Breast epithelium (tissue), 4 donors: ENCODE data around the gene HSD3B2. TPM values are rescaled to one million over a fixed set of nuclear protein-coding genes. Genes with fewer than 3 reads are reported as not detected.

Experiments used
- DNase-seq, 2 donors: peaks; one replicate each; pipeline ENCODE4 v3.0.0-alpha.2; 2019; ENCODE audit warnings: low spot score in 2 of 2
- H3K27ac ChIP-seq, 2 donors: fragments of 200-600 bp; sonication (generic) in 1 of 2; one replicate each; pipeline ENCODE4 v1.5.1; 2016 to 2019; ENCODE audit warnings: mild to moderate bottlenecking in 1 of 2
- H3K27me3 ChIP-seq, 2 donors: fragments of 200-600 bp; sonication (generic) in 1 of 2; one replicate each; pipeline versions ENCODE4 v1.5.1 to v1.6.0; 2017 to 2019; ENCODE audit warnings: control low read depth in 1 of 2, mild to moderate bottlenecking in 1 of 2
- H3K36me3 ChIP-seq: fragments of 200-600 bp; one replicate; pipeline ENCODE4 v1.5.1; 2019
- H3K4me1 ChIP-seq, 2 donors: fragments of 200-600 bp; sonication (generic); one replicate each; pipeline ENCODE4 v1.5.1; 2016 to 2019; ENCODE audit warnings: control low read depth in 1 of 2
- H3K4me3 ChIP-seq, 3 donors: fragments of 200-600 bp; sonication (generic); 1 replicate in 2 of 3; 2 replicates in 1 of 3; pipeline ENCODE4 v1.5.1; 2016 to 2019; ENCODE audit warnings: mild to moderate bottlenecking in 3 of 3, moderate library complexity in 2 of 3
- H3K9me3 ChIP-seq, 2 donors: fragments of 200-600 bp; sonication (generic) in 1 of 2; one replicate each; pipeline ENCODE4 v1.5.1; 2016 to 2019; ENCODE audit warnings: control low read depth in 1 of 2
- POLR2A ChIP-seq: fragments of 450-650 bp; IDR thresholded peaks from one replicate; pipeline ENCODE4 v1.6.1; 2016; ENCODE audit warnings: antibody characterized with exemption, mild to moderate bottlenecking, moderate library complexity
- POLR2AphosphoS5 ChIP-seq, 3 donors: sonication (generic); formaldehyde crosslinking; IDR thresholded peaks; one replicate each; pipeline ENCODE4 v1.6.1; 2017; ENCODE audit warnings: antibody characterized with exemption in 3 of 3
- intact Hi-C: fragments of 100-400 bp; cut with DNase I; formaldehyde crosslinking; loops from one replicate; pipeline ENCODE4 v1.15.1; 2023; ENCODE audit warnings: low total_unique reads
- total RNA-seq, 3 donors: library from RNA; depleted of rRNA; stranded (reverse); fragments of >200 nt; gene quantifications; one replicate each; pipeline ENCODE4 v1.1.0, GENCODE V29; 2016
- TF ChIP-seq, protein P1 (sequence below), 3 donors: fragments of 450-650 bp; IDR thresholded peaks; one replicate each; pipeline ENCODE4 v1.5.1; 2016 to 2017; ENCODE audit warnings: antibody characterized with exemption in 3 of 3, mild to moderate bottlenecking in 3 of 3, moderate library complexity in 3 of 3

Gene HSD3B2
- total RNA-seq, 3 donors from 2014 or later = not detected

DNA sequence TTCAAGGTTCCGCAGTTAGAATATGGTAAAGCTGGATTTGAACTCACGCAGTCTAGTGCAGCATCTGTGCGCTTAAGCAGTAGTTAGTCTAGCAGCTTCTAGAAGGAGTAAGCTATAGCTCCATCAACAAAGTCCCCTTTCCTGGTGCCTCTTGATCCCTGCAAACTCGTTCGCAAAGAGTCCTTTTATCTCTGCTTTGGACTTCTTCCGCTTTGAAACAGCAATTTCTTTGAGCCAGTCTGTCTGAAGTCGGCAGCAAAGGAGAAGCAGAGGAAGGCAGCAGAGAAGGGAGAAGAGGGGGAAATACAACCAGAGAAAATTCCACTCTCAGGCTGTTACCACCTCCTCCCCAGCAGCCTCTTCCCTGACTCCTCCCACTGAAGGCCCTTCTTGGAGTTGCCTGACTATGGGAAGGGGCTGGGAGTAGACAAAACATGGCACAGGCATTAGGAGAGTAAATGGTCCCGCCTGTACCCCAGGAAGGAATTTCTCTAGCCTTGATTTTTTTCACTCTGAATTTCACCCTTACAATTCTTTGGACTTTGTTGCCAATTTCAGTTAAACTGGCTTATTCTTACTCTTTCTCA is 25.9 kb downstream of the HSD3B2 start:
- Histone ChIP-seq H3K4me1 (no peaks in the 10 kb centered on the region), H3K27me3 (no peaks in the 10 kb centered on the region), H3K36me3 (no peaks in the 10 kb centered on the region), H3K4me3 (no peak overlapping the region), H3K27ac (no peak overlapping the region), H3K9me3 (no peaks in the 10 kb centered on the region)
- DNase-seq = no peak
- TF ChIP-seq, protein P1, sequence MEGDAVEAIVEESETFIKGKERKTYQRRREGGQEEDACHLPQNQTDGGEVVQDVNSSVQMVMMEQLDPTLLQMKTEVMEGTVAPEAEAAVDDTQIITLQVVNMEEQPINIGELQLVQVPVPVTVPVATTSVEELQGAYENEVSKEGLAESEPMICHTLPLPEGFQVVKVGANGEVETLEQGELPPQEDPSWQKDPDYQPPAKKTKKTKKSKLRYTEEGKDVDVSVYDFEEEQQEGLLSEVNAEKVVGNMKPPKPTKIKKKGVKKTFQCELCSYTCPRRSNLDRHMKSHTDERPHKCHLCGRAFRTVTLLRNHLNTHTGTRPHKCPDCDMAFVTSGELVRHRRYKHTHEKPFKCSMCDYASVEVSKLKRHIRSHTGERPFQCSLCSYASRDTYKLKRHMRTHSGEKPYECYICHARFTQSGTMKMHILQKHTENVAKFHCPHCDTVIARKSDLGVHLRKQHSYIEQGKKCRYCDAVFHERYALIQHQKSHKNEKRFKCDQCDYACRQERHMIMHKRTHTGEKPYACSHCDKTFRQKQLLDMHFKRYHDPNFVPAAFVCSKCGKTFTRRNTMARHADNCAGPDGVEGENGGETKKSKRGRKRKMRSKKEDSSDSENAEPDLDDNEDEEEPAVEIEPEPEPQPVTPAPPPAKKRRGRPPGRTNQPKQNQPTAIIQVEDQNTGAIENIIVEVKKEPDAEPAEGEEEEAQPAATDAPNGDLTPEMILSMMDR (IDR thresholded peaks at IDR 0.05) = no peak
- TF ChIP-seq POLR2AphosphoS5 (IDR thresholded peaks at IDR 0.05) (no peak), POLR2A (no peak)
- intact Hi-C loops = no loop called here

DNA sequence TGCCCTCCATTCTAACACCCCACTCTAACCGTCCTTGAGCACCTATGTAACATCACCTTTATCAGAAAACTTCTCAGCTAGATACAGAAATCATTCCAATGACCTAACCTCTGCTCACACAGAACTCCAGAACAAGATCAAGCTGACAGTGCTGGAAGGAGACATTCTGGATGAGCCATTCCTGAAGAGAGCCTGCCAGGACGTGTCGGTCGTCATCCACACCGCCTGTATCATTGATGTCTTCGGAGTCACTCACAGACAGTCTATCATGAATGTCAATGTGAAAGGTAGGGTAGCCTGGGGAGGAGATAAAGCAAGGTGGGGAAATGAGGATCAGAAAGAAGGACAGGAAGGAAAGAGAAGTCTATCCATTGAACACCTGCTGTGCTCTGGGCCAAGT is 27.8 kb downstream of the HSD3B2 start:
- no peaks in the 10 kb centered on the region for H3K9me3 ChIP-seq
- no peak overlapping the region for H3K27ac ChIP-seq

DNA sequence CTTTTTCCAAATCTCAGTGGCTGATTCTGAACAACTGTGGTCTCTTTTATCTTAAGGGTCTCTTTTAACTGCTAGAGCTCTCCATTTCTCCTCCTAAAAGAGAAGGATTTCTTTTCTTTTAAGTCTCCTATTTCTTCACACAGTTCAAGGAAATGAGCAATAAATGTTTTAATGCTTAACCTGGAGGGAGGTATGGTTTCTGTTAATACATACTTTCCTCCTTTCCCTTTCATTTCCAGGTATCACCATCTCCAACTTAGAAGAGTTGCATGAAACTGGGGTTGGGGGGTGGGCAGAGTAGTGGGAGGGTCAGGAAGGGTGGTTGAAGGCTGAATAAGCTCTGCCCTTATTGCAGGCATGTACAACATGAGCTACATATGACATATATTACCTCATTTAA is 31.4 kb downstream of the HSD3B2 start:
- no peaks in the 10 kb centered on the region for H3K36me3 ChIP-seq
- intact Hi-C loops = no loop called here
- no peak overlapping the region for H3K4me3 ChIP-seq
- H3K27ac ChIP-seq = no peak overlapping the region
- TF ChIP-seq POLR2AphosphoS5 (IDR thresholded peaks at IDR 0.05) = no peak
- TF ChIP-seq, protein P1 (IDR thresholded peaks at IDR 0.05) = no peak
- TF ChIP-seq POLR2A = no peak
- no peaks in the 10 kb centered on the region for H3K4me1 ChIP-seq
- H3K27me3 ChIP-seq = no peaks in the 10 kb centered on the region
- H3K9me3 ChIP-seq = no peaks in the 10 kb centered on the region
- no peak for DNase-seq

More for the DNA sequence above, 27.8 kb downstream of the HSD3B2 start:
- no peak overlapping the region for H3K4me3 ChIP-seq
- no peak for DNase-seq
- H3K4me1 ChIP-seq = no peaks in the 10 kb centered on the region
- TF ChIP-seq, protein P1 (IDR thresholded peaks at IDR 0.05) = no peak
- TF ChIP-seq POLR2A (no peak), POLR2AphosphoS5 (IDR thresholded peaks at IDR 0.05) (no peak)
- H3K27me3 ChIP-seq = no peaks in the 10 kb centered on the region
- intact Hi-C loops = no loop called here
- H3K36me3 ChIP-seq = no peaks in the 10 kb centered on the region

DNA sequence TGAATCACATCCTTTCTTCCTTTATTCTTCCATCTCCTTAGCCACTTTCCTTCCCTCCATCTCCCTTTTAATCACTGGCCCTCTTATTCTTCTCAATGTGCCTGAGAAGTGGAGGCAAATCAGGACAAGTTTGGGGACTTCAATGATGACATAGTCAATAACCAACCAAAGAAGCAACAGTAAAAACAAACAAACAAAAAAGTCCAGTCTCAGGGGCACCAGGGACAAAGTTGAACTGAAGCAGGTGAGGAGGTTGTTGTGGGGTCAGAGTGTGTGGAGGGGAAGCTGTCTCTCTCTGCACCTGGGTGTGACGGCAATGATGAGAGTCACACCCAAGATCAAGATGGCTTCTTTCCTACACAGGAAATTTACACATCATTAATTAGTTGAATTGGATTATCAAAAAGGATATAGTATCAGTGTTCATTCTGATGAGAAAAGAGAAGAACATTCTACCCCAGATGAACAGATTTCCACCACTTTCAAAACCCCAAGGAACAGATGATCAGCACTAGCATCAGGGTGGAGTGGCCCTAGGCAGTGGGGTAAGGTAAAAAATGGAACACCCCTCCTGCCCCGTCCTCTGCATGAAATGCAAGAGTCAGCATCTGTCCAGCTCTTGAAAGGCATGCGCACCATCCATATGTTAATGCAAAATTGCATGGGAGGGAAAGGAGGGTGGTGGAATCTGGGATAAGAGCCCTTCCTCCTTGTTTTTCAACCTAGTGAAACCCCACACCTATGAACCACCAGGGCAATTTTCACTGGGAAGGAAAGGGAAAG is 32.6 kb downstream of the HSD3B2 start:
- Histone ChIP-seq H3K36me3 (no peaks in the 10 kb centered on the region), H3K27ac (no peak overlapping the region), H3K9me3 (no peaks in the 10 kb centered on the region), H3K27me3 (no peaks in the 10 kb centered on the region), H3K4me3 (no peak overlapping the region), H3K4me1 (no peaks in the 10 kb centered on the region)
- intact Hi-C loops = no loop called here
- TF ChIP-seq POLR2AphosphoS5 (IDR thresholded peaks at IDR 0.05) (no peak), POLR2A (no peak)
- TF ChIP-seq, protein P1 (IDR thresholded peaks at IDR 0.05) = no peak
- DNase-seq = no peak

DNA sequence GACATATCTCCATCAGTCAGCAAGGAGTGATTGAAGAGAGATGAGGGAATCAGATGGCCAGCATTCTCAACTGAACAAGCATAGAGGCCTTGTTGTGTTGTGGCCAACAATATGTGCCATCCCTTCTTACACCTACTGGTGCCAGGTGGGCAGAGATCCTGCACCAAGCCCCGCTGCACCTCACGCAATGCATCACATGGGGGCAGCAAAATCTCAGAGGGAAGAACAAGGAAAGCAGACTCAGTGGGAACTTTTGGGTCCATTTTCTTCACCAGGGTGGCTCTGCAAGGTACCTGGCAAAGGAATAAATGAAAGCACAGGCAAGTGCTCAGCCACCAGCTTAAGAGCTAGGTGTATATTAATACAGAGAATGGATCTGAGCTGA is 33.2 kb downstream of the HSD3B2 start:
- Histone ChIP-seq H3K27me3 (no peaks in the 10 kb centered on the region), H3K4me3 (no peak overlapping the region), H3K4me1 (no peaks in the 10 kb centered on the region), H3K9me3 (no peaks in the 10 kb centered on the region), H3K27ac (no peak overlapping the region), H3K36me3 (no peaks in the 10 kb centered on the region)
- intact Hi-C loops = no loop called here
- DNase-seq = no peak
- no peak for TF ChIP-seq POLR2AphosphoS5 (IDR thresholded peaks at IDR 0.05)
- TF ChIP-seq POLR2A = no peak
- TF ChIP-seq, protein P1 (IDR thresholded peaks at IDR 0.05) = no peak
